ENCODE measurements around the gene TMEM255B. TPM values are rescaled to one million over a fixed set of nuclear protein-coding genes. Genes with fewer than 3 reads are reported as not detected.
A peak's percentile ranks its signal among the peaks of the same experiment; 100 is the strongest.

TMEM255B gene
- total and polyA plus RNA-seq, 2 of the 4 experiments (the other 2 are of a cell fraction) = 0.36 to 0.94 TPM

GRCh38 chr13:113862191-113862930 lies 103.3 kb downstream of the TMEM255B start:
- intact Hi-C loops (cut with micrococcal nuclease) (loop anchor here (2.0 to 5.0 kb wide), 4 partner anchors 34 to 365 kb away; no protein-coding TSS in a partner anchor), in situ Hi-C loops (cut with MboI; ENCODE audit: low sequenced_read_pairs) (no loop called here), dilution Hi-C loops (cut with HindIII; ENCODE audit: low sequenced_read_pairs, unreplicated experiment) (no loop called here)
- Histone ChIP-seq H4K5ac (ENCODE audit: low read depth, low read length) (peak overlapping the region; percentile 17; the same call in 1 of the 2 replicates), H3K79me1 (ENCODE audit: low read depth in 1 of 2, low read length in 2 of 2) (peaks cover 14 to 58% of the 10 kb centered on the region in 2 experiments), H3K4ac (ENCODE audit: low read depth, low read length) (peak overlapping the region; percentile 89), H2BK120ac (ENCODE audit: low read depth, low read length) (peak overlapping the region; percentile 38), H3K27me3 (ENCODE audit: control insufficient read depth, insufficient read depth, low read length) (no peaks in the 10 kb centered on the region), H2AK5ac (ENCODE audit: low read depth, low read length) (peak overlapping the region; percentile 86), H2AFZ (replicated peaks; ENCODE audit: low read length, poor library complexity) (peak overlapping the region; percentile 65), H3K23ac (ENCODE audit: low read depth, low read length) (peak overlapping the region; percentile 83), H3K4me3 (ENCODE audit: insufficient read depth, low read depth, low read length) (peak overlapping the region; percentile 93), H3K9ac (ENCODE audit: low read depth, low read length) (peak overlapping the region; percentile 97), H2BK5ac (ENCODE audit: low read depth, low read length, poor library complexity, severe bottlenecking) (peak overlapping the region; percentile 100), H2AK9ac (replicated peaks; ENCODE audit: low read depth, low read length, poor library complexity) (peak overlapping the region; percentile 97), H3K14ac (replicated peaks; ENCODE audit: low read depth, low read length) (peak overlapping the region; percentile 89), H3K4me2 (ENCODE audit: low read depth, low read length) (peak overlapping the region; percentile 83), H3K56ac (ENCODE audit: extremely low read depth, insufficient read depth, low read length) (peak overlapping the region; percentile 60), H3K9me1 (ENCODE audit: insufficient read depth, low read length) (peaks cover 22% of the 10 kb centered on the region), H4K91ac (ENCODE audit: insufficient read depth, low read depth, low read length) (peak overlapping the region; percentile 84), H2BK20ac (ENCODE audit: low read depth, low read length) (peak overlapping the region; percentile 27), H3K18ac (ENCODE audit: low read depth, low read length) (peak overlapping the region; percentile 48), H3K9me3 (ENCODE audit: control insufficient read depth, insufficient read depth, low read length) (no peaks in the 10 kb centered on the region), H2BK15ac (ENCODE audit: low read depth, low read length) (peak overlapping the region; percentile 11; the same call in 2 of the 3 replicates), H4K20me1 (ENCODE audit: insufficient read depth, low read length) (peaks cover 54% of the 10 kb centered on the region), H4K8ac (ENCODE audit: low read depth in 2 of 2, low read length in 2 of 2) (peak overlapping the region; percentile 83 to 89), H3K4me1 (ENCODE audit: control insufficient read depth, insufficient read depth, low read length) (peaks cover 25% of the 10 kb centered on the region), H3K36me3 (ENCODE audit: control insufficient read depth, insufficient read depth, low read length) (peaks cover 23% of the 10 kb centered on the region), H3K27ac (ENCODE audit: insufficient read depth, low read length) (peak overlapping the region; percentile 97)
- ChIA-PET CTCF (no interaction called here), POLR2A (ENCODE audit: unreplicated experiment) (no interaction called here)
- TF ChIP-seq FOS (IDR thresholded peaks at IDR 0.05; ENCODE audit: low read depth, low read length) (no peak), RCOR1 (IDR thresholded peaks at IDR 0.05; ENCODE audit: insufficient replicate concordance, low read length) (peak; percentile 12), NFE2L2 (IDR thresholded peaks at IDR 0.05; ENCODE audit: low read depth, low read length) (no peak)
- ATAC-seq (ENCODE audit: low read depth) (peak; percentile 1), DNase-seq (peak; percentile 36)
- BruUV-seq (replicated peaks) = no TSS peak
- WGBS, 2 experiments (ENCODE audit: extremely low coverage in 2 of 2, insufficient read length in 1 of 2) = 54% methylated on average over 20 of the region's 31 CpGs; no CpG with 5 or more reads in 1 of the 2 experiments

All from IMR-90 (cell line).